ENCODE results near the gene CRELD1. TPM values are rescaled to one million over a fixed set of nuclear protein-coding genes. Genes with fewer than 3 reads are reported as not detected.
"Not testable (repeated sequence)": the region's sequence is repeated elsewhere in the genome, so short reads cannot be mapped to it uniquely, and the experiment has no call there.

The CRELD1 gene
- total and polyA plus RNA-seq, 2 of the 4 experiments (the other 2 are of a cell fraction) = 8.6 to 25.7 TPM

DNA sequence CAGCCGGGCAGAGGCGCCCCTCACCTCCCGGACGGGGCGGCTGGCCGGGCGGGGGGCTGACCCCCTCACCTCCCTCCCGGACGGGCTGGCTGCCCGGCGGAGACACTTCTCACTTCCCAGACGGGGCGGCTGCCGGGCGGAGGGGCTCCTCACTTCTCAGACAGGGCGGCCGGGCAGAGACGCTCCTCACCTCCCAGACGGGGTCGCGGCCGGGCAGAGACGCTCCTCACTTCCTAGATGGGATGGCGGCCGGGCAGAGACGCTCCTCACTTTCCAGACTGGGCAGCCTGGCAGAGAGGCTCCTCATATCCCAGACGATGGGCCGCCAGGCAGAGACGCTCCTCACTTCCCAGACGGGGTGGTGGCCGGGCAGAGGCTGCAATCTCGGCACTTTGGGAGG, 6.3 kb downstream of the CRELD1 start:
- H2BK15ac ChIP-seq (ENCODE audit: low read depth, low read length); H3K4me1 ChIP-seq (ENCODE audit: control insufficient read depth, insufficient read depth, low read length); H3K23ac ChIP-seq (ENCODE audit: low read depth, low read length); H3K9me1 ChIP-seq (ENCODE audit: insufficient read depth, low read length); H3K56ac ChIP-seq (ENCODE audit: extremely low read depth, insufficient read depth, low read length); H3K4me3 ChIP-seq (ENCODE audit: insufficient read depth, low read depth, low read length); H4K20me1 ChIP-seq (ENCODE audit: insufficient read depth, low read length); H2AFZ ChIP-seq (replicated peaks; ENCODE audit: low read length, poor library complexity); H3K27ac ChIP-seq (ENCODE audit: insufficient read depth, low read length); H3K79me1 ChIP-seq (ENCODE audit: low read depth in 1 of 2, low read length in 2 of 2); H3K4ac ChIP-seq (ENCODE audit: low read depth, low read length); DNase-seq; H4K5ac ChIP-seq (ENCODE audit: low read depth, low read length); H2BK20ac ChIP-seq (ENCODE audit: low read depth, low read length); H4K91ac ChIP-seq (ENCODE audit: insufficient read depth, low read depth, low read length); H2BK5ac ChIP-seq (ENCODE audit: low read depth, low read length, poor library complexity, severe bottlenecking); H3K9me3 ChIP-seq (ENCODE audit: control insufficient read depth, insufficient read depth, low read length); H3K4me2 ChIP-seq (ENCODE audit: low read depth, low read length); in situ Hi-C loops (cut with MboI; ENCODE audit: low sequenced_read_pairs); POLR2A ChIA-PET (ENCODE audit: unreplicated experiment); H3K9ac ChIP-seq (ENCODE audit: low read depth, low read length); H3K14ac ChIP-seq (replicated peaks; ENCODE audit: low read depth, low read length); H3K27me3 ChIP-seq (ENCODE audit: control insufficient read depth, insufficient read depth, low read length); dilution Hi-C loops (cut with HindIII; ENCODE audit: low sequenced_read_pairs, unreplicated experiment); H3K36me3 ChIP-seq (ENCODE audit: control insufficient read depth, insufficient read depth, low read length); intact Hi-C loops (cut with micrococcal nuclease); CTCF ChIA-PET; H4K8ac ChIP-seq (ENCODE audit: low read depth in 2 of 2, low read length in 2 of 2); BruUV-seq (replicated peaks); H2BK120ac ChIP-seq (ENCODE audit: low read depth, low read length); H3K18ac ChIP-seq (ENCODE audit: low read depth, low read length); H2AK5ac ChIP-seq (ENCODE audit: low read depth, low read length); H2AK9ac ChIP-seq (replicated peaks; ENCODE audit: low read depth, low read length, poor library complexity); ATAC-seq (ENCODE audit: low read depth): not testable (repeated sequence)
- 86% methylated on average over 8 of the region's 32 CpGs; no CpG with 5 or more reads in 1 of the 2 experiments for WGBS, 2 experiments (ENCODE audit: extremely low coverage in 2 of 2, insufficient read length in 1 of 2)

Data from IMR-90 (cell line).